K562 (cell line): ENCODE results near the gene PRUNE1. TPM values are rescaled to one million over a fixed set of nuclear protein-coding genes. Genes with fewer than 3 reads are reported as not detected.

Experiments used
- ATAC-seq: fragments of 200-7000 bp; cut with Tn5 transposase; 3 replicates; pipeline ENCODE4 v1.9.1; 2020; ENCODE audit warnings: moderate library complexity
- BruUV-seq: library from RNA; stranded (reverse); fragments of 400-500 nt; replicated peaks from 2 replicates; lab custom pipeline; 2021; lab: Mats Ljungman, UMichigan
- CTCF ChIA-PET: fragments of 300-600 bp; formaldehyde crosslinking; extraction: SDS; loops from one replicate; lab custom pipeline; 2021; ENCODE audit warnings: low intra/inter-chr PET ratio; lab: Yijun Ruan, JAX
- POLR2A ChIA-PET: fragments of 300-600, 350-650 bp; sonication (Branson Sonifier 250); formaldehyde crosslinking; extraction: SDS; loops from one replicate; lab custom pipeline; 2021; ENCODE audit warnings: antibody characterized with exemption, inconsistent platforms; lab: Yijun Ruan, JAX
- DNase-seq, 4 experiments: peaks; one replicate each; pipeline versions ENCODE4 v3.0.0 to v3.0.0-alpha.2; 2011 to 2018; ENCODE audit warnings: low spot score in 3 of 4, mixed read lengths in 3 of 4; ENCODE audit errors: extremely low read depth in 1 of 4
- FAIRE-seq: peaks from 2 replicates; lab custom pipeline; 2011; peaks lifted over from hg19 to GRCh38; lab: Jason Lieb, UNC
- H2AFZ ChIP-seq: 2 replicates; pipeline ENCODE4 v1.6.0; 2011; ENCODE audit warnings: low read depth, low read length, control low read depth, inconsistent platforms
- H3K27ac ChIP-seq: fragments of 200-600 bp; 3 replicates; pipeline ENCODE4 v1.8.0; 2011; ENCODE audit warnings: low read depth, mild to moderate bottlenecking, control low read depth, inconsistent platforms, low read length, moderate library complexity, mixed read lengths; ENCODE audit errors: extremely low read depth
- H3K27me3 ChIP-seq, 2 experiments: fragments of 300-600 bp in 1 of 2; 2 replicates in 1 of 2; 3 replicates in 1 of 2; pipeline versions ENCODE4 v1.6.0 to v1.8.0; 2011; ENCODE audit warnings: inconsistent platforms in 2 of 2, low read length in 2 of 2, mild to moderate bottlenecking in 1 of 2, mixed read lengths in 1 of 2, moderate library complexity in 1 of 2; ENCODE audit not compliant: control insufficient read depth in 2 of 2, insufficient read depth in 2 of 2
- H3K36me3 ChIP-seq: fragments of 300-600 bp; 3 replicates; pipeline ENCODE4 v1.8.0; 2011; ENCODE audit warnings: mild to moderate bottlenecking, low read length, inconsistent platforms; ENCODE audit not compliant: control insufficient read depth, insufficient read depth
- H3K4me1 ChIP-seq, 2 experiments: fragments of 200-600 bp in 1 of 2; replicated peaks in 1 of 2; 2 replicates in 1 of 2; 3 replicates in 1 of 2; pipeline versions ENCODE4 v1.5.1 to v1.8.0; 2011; ENCODE audit warnings: inconsistent platforms in 2 of 2, low read length in 2 of 2, mild to moderate bottlenecking in 1 of 2, mixed read lengths in 1 of 2, moderate library complexity in 1 of 2; ENCODE audit not compliant: control insufficient read depth in 2 of 2, insufficient read depth in 2 of 2
- H3K4me2 ChIP-seq: 2 replicates; pipeline ENCODE4 v1.6.1; 2011; ENCODE audit warnings: low read length, control low read depth, inconsistent platforms, mixed read lengths; ENCODE audit not compliant: insufficient read depth
- H3K4me3 ChIP-seq: fragments of 200-600 bp; sonication (generic), shearing (Covaris generic); 2 replicates; pipeline ENCODE4 v1.5.1; 2016; ENCODE audit warnings: control low read depth, inconsistent platforms
- H3K79me2 ChIP-seq: fragments of 200-600 bp; 3 replicates; pipeline ENCODE4 v1.8.0; 2011; ENCODE audit warnings: low read length, inconsistent platforms; ENCODE audit not compliant: control insufficient read depth, insufficient read depth
- H3K9ac ChIP-seq, 2 experiments: 2 replicates each; pipeline versions ENCODE4 v1.6.0 to v1.6.1; 2011; ENCODE audit warnings: low read depth in 2 of 2, low read length in 2 of 2, control low read depth in 1 of 2, inconsistent platforms in 1 of 2, mild to moderate bottlenecking in 1 of 2, mixed read lengths in 1 of 2; ENCODE audit not compliant: insufficient read depth in 1 of 2
- H3K9me1 ChIP-seq: one replicate; pipeline ENCODE4 v1.6.0; 2011; ENCODE audit warnings: inconsistent platforms, mild to moderate bottlenecking, low read length, moderate library complexity; ENCODE audit not compliant: control insufficient read depth, insufficient read depth
- H3K9me3 ChIP-seq: replicated peaks from 2 replicates; pipeline ENCODE4 v1.5.1; 2011; ENCODE audit warnings: low read depth, low read length, inconsistent platforms; ENCODE audit not compliant: control insufficient read depth, insufficient read depth
- H4K20me1 ChIP-seq: replicated peaks from 2 replicates; pipeline ENCODE4 v1.6.1; 2011; ENCODE audit warnings: low read length, inconsistent platforms, mixed read lengths; ENCODE audit not compliant: control insufficient read depth, insufficient read depth
- BRF1 ChIP-seq: IDR thresholded peaks from 3 replicates; pipeline ENCODE4 v1.6.1; 2011; ENCODE audit warnings: borderline replicate concordance, mild to moderate bottlenecking; ENCODE audit not compliant: insufficient read length; ENCODE audit errors: extremely low read depth
- MEF2D ChIP-seq: conservative IDR thresholded peaks from 2 replicates; pipeline ENCODE4 v1.6.1; 2016; ENCODE audit warnings: low read depth, missing genetic modification characterization, missing compliant biosample characterization
- NR3C1 ChIP-seq: sonication (generic); formaldehyde crosslinking; IDR thresholded peaks from 2 replicates; pipeline ENCODE4 v1.8.1; 2022; ENCODE audit warnings: missing genetic modification reagents
- RBM22 ChIP-seq: fragments of 200-400 bp; formaldehyde crosslinking; IDR thresholded peaks from 2 replicates; pipeline ENCODE4 v1.6.1; 2018; ENCODE audit warnings: low read length, low read depth; ENCODE audit not compliant: poor library complexity, severe bottlenecking
- SAP30 ChIP-seq: fragments of 200-600 bp; sonication (generic); IDR thresholded peaks from 2 replicates; pipeline ENCODE4 v1.6.1; 2012; ENCODE audit warnings: borderline replicate concordance, low read depth, mild to moderate bottlenecking, moderate library complexity, low read length, control low read depth, inconsistent platforms; ENCODE audit not compliant: insufficient read depth, poor library complexity, severe bottlenecking
- SUPT5H ChIP-seq: fragments of 450-650 bp; IDR thresholded peaks from 2 replicates; pipeline ENCODE4 v1.6.1; 2016
- TRIM24 ChIP-seq, 2 experiments: fragments of 450-650 bp; IDR thresholded peaks; 2 replicates each; pipeline ENCODE4 v1.6.1; 2016
- ZBTB7A ChIP-seq: IDR thresholded peaks from 2 replicates; pipeline ENCODE4 v1.6.1; 2011; ENCODE audit warnings: low read depth, mild to moderate bottlenecking, low read length, moderate library complexity, borderline replicate concordance; ENCODE audit not compliant: control insufficient read depth
- ZFX ChIP-seq: sonication (generic); formaldehyde crosslinking; IDR thresholded peaks from 2 replicates; pipeline ENCODE4 v1.8.0; 2022; ENCODE audit warnings: mild to moderate bottlenecking, missing genetic modification reagents, moderate library complexity
- ZNF3 ChIP-seq: fragments of 250-450 bp; sonication (Bioruptor Pico); IDR thresholded peaks from 2 replicates; pipeline ENCODE4 v1.5.0; 2021; ENCODE audit warnings: mild to moderate bottlenecking, moderate library complexity
- WGBS: fragments of 100-300 bp; shearing (Covaris generic); methylation state at CpG from one replicate; pipeline ENCODE4 v1.1.6; 2016; ENCODE audit warnings: low coverage, mixed read lengths; ENCODE audit not compliant: insufficient coverage; ENCODE audit errors: missing lambda C conversion rate; 5-methylcytosine and 5-hydroxymethylcytosine counted together
- in situ Hi-C: fragments of 300-500 bp; cut with MboI; formaldehyde crosslinking; loops from 4 replicates; pipeline ENCODE4 v1.15.0; 2018; ENCODE audit warnings: inconsistent platforms, mixed read lengths
- intact Hi-C: fragments of 100-400 bp; cut with micrococcal nuclease; formaldehyde crosslinking; loops from 2 replicates; pipeline ENCODE4 v1.14.2; 2022
- polyA plus RNA-seq, 8 experiments: library from polyadenylated mRNA; depleted of rRNA in 4 of 8; stranded (reverse) in 5 of 8; unstranded in 3 of 8; fragments of >200 nt; fragmentation: Nextera tagmentation in 2 of 8; fragmentation: Illumina TruSeq in 1 of 8; extraction: Ambion mirVana in 2 of 8; extraction: Trizol in 1 of 8; gene quantifications; 2 replicates each; pipeline versions ENCODE4 v1.2.1 to v1.2.3, GENCODE V29; 2011 to 2014; ENCODE audit warnings: inconsistent platforms in 1 of 8, missing spikeins in 1 of 8
- total RNA-seq, 7 experiments: library from RNA; depleted of rRNA in 6 of 7; stranded (reverse); fragments of >200 nt in 6 of 7; fragmentation: Illumina TruSeq in 2 of 7; extraction: Trizol in 2 of 7; gene quantifications; 2 replicates each; pipeline versions ENCODE4 v1.2.1 to v1.2.3, GENCODE V29; 2011 to 2021; ENCODE audit warnings: low replicate concordance in 1 of 7
- TF ChIP-seq, protein P1 (sequence below): fragments of 200-800 bp; sonication (Bioruptor generic); IDR thresholded peaks from 2 replicates; pipeline ENCODE4 v1.6.1; 2017; ENCODE audit warnings: missing genetic modification characterization, missing compliant biosample characterization
- TF ChIP-seq, protein P2 (sequence below): sonication (generic); formaldehyde crosslinking; IDR thresholded peaks from 2 replicates; pipeline ENCODE4 v1.8.0; 2022; ENCODE audit warnings: mild to moderate bottlenecking, missing genetic modification reagents
- TF ChIP-seq, protein P3 (sequence below): IDR thresholded peaks from 2 replicates; pipeline ENCODE4 v1.6.1; 2016; ENCODE audit warnings: missing genetic modification characterization, missing compliant biosample characterization

PRUNE1 gene
- total and polyA plus RNA-seq, 9 of the 15 experiments (the other 6 are each of a cell fraction or from before 2014, with no cell fraction given): 16.7 to 48.3 (median 26.2) TPM

DNA sequence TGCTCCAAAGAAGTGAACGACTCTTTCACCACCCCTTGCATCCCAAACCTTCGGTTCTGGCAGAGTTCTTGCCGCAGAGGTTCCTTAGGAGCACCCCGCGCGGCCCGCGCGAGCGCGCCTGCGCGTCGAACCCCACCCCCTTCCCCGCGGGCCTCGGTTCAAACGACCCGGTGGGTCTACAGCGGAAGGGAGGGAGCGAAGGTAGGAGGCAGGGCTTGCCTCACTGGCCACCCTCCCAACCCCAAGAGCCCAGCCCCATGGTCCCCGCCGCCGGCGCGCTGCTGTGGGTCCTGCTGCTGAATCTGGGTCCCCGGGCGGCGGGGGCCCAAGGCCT, 39.3 kb downstream of the PRUNE1 start, which contains the start of gene C1orf56 (continued):
- no peak for TF ChIP-seq BRF1
- peak; percentile 36; the same call in 1 of the 2 replicates for TF ChIP-seq ZBTB7A
- peak; percentile 23; the same call in 1 of the 2 replicates for TF ChIP-seq SUPT5H
- peak; percentile 15 for TF ChIP-seq RBM22
- no peak for TF ChIP-seq ZNF3 (CRISPR knock-in tag)
- TF ChIP-seq, protein P1, sequence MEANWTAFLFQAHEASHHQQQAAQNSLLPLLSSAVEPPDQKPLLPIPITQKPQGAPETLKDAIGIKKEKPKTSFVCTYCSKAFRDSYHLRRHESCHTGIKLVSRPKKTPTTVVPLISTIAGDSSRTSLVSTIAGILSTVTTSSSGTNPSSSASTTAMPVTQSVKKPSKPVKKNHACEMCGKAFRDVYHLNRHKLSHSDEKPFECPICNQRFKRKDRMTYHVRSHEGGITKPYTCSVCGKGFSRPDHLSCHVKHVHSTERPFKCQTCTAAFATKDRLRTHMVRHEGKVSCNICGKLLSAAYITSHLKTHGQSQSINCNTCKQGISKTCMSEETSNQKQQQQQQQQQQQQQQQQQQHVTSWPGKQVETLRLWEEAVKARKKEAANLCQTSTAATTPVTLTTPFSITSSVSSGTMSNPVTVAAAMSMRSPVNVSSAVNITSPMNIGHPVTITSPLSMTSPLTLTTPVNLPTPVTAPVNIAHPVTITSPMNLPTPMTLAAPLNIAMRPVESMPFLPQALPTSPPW (CRISPR knock-in tag): peak; percentile 29; the same call in 1 of the 2 replicates

DNA sequence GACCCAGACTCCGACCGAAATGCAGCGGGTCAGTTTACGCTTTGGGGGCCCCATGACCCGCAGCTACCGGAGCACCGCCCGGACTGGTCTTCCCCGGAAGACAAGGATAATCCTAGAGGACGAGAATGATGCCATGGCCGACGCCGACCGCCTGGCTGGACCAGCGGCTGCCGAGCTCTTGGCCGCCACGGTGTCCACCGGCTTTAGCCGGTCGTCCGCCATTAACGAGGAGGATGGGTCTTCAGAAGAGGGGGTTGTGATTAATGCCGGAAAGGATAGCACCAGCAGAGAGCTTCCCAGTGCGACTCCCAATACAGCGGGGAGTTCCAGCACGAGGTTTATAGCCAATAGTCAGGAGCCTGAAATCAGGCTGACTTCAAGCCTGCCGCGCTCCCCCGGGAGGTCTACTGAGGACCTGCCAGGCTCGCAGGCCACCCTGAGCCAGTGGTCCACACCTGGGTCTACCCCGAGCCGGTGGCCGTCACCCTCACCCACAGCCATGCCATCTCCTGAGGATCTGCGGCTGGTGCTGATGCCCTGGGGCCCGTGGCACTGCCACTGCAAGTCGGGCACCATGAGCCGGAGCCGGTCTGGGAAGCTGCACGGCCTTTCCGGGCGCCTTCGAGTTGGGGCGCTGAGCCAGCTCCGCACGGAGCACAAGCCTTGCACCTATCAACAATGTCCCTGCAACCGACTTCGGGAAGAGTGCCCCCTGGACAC, 39.8 kb downstream of the PRUNE1 start:
- H3K4me2 ChIP-seq: peak overlapping the region; percentile 64
- H2AFZ ChIP-seq: peak overlapping the region; percentile 68
- CTCF ChIA-PET: no interaction called here
- no peaks in the 10 kb centered on the region for H3K9me1 ChIP-seq
- H3K27ac ChIP-seq: peak overlapping the region; percentile 52
- peaks cover 33% of the 10 kb centered on the region for H3K36me3 ChIP-seq
- DNase-seq (peak in 2 of 4 experiments; percentile 45 to 67), FAIRE-seq (no peak), ATAC-seq (peak; percentile 74)
- peaks cover 18 to 22% of the 10 kb centered on the region in 2 experiments; a peak in 4 of 5 replicates for H3K4me1 ChIP-seq
- 67% methylated on average over 40 of the region's 48 CpGs for WGBS
- no peaks in the 10 kb centered on the region for H4K20me1 ChIP-seq
- peak overlapping the region; percentile 54 to 90; a peak in 3 of 4 replicates for H3K9ac ChIP-seq
- H3K9me3 ChIP-seq: no peaks in the 10 kb centered on the region
- H3K4me3 ChIP-seq: peak overlapping the region; percentile 39
- POLR2A ChIA-PET: interaction anchor here (1.0 to 3.6 kb wide), 6 partner anchors 8 to 206 kb away, joined by 3 to 36 read pairs (median 6); partner anchors contain the start of genes BNIPL, CDC42SE1, MLLT11 and PSMD4
- TSS peak; percentile 84 for BruUV-seq
- H3K27me3 ChIP-seq: no peaks in the 10 kb centered on the region
- in situ Hi-C loops (no loop called here), intact Hi-C loops (no loop called here)
- H3K79me2 ChIP-seq: peaks cover 17% of the 10 kb centered on the region
- TF ChIP-seq SAP30: peak; percentile 57
- no peak for TF ChIP-seq TRIM24 (IDR thresholded peaks at IDR 0.05)
- peak; percentile 62 for TF ChIP-seq ZFX (CRISPR knock-in tag)
- TF ChIP-seq, protein P2, sequence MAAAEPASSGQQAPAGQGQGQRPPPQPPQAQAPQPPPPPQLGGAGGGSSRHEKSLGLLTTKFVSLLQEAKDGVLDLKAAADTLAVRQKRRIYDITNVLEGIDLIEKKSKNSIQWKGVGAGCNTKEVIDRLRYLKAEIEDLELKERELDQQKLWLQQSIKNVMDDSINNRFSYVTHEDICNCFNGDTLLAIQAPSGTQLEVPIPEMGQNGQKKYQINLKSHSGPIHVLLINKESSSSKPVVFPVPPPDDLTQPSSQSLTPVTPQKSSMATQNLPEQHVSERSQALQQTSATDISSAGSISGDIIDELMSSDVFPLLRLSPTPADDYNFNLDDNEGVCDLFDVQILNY (CRISPR knock-in tag): peak; percentile 60; the same call in 1 of the 2 replicates
- TF ChIP-seq, protein P3, sequence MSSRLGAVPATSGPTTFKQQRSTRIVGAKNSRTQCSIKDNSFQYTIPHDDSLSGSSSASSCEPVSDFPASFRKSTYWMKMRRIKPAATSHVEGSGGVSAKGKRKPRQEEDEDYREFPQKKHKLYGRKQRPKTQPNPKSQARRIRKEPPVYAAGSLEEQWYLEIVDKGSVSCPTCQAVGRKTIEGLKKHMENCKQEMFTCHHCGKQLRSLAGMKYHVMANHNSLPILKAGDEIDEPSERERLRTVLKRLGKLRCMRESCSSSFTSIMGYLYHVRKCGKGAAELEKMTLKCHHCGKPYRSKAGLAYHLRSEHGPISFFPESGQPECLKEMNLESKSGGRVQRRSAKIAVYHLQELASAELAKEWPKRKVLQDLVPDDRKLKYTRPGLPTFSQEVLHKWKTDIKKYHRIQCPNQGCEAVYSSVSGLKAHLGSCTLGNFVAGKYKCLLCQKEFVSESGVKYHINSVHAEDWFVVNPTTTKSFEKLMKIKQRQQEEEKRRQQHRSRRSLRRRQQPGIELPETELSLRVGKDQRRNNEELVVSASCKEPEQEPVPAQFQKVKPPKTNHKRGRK (tag): no peak
- no peak for TF ChIP-seq MEF2D (tag)
- 0 out of 2 replicates have a peak, but pooled peaks have one; percentile 34 for TF ChIP-seq NR3C1 (CRISPR knock-in tag)
